HUDEP-2 (cell line): ENCODE results near the gene ALPG.

Source experiments
- DNase-seq, 76 experiments: peaks; one replicate each; lab custom pipeline; 2025; ENCODE audit not compliant: unreplicated experiment in 76 of 76; lab: John Stamatoyannopoulos, UW

ALPG gene

GRCh38 chr2:232456296-232457120 is 49.9 kb downstream of the ALPG start:
- DNase-seq: no peak

DNA sequence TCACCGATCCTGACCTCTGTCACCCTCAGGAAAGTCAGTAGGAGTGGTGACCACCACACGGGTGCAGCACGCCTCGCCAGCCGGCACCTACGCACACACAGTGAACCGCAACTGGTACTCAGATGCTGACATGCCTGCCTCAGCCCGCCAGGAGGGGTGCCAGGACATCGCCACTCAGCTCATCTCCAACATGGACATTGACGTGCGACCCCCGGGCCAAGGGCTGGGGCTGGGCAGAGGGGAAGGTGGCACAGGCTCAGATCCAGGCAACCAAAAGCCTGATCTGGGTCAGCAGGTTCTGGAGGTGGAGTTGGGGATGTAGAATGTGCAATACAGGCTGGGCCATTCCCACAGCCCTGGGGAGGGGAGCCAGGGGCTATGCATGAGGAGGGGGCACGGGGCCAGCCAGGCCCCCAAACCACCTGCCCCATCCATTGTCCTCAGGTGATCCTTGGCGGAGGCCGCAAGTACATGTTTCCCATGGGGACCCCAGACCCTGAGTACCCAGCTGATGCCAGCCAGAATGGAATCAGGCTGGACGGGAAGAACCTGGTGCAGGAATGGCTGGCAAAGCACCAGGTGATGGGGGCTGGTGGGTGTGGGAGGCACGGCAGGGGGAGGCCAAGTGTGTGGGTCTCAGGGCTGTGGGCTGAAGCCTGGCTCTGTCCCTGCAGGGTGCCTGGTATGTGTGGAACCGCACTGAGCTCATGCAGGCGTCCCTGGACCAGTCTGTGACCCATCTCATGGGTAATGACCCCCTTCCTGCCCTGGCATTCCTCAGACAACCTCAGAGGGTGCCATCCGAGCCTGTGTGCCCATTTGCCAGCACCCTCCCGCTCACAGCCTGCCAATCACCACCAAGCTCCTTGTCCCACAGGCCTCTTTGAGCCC is 50.7 kb downstream of the ALPG start:
- no peak for DNase-seq

DNA sequence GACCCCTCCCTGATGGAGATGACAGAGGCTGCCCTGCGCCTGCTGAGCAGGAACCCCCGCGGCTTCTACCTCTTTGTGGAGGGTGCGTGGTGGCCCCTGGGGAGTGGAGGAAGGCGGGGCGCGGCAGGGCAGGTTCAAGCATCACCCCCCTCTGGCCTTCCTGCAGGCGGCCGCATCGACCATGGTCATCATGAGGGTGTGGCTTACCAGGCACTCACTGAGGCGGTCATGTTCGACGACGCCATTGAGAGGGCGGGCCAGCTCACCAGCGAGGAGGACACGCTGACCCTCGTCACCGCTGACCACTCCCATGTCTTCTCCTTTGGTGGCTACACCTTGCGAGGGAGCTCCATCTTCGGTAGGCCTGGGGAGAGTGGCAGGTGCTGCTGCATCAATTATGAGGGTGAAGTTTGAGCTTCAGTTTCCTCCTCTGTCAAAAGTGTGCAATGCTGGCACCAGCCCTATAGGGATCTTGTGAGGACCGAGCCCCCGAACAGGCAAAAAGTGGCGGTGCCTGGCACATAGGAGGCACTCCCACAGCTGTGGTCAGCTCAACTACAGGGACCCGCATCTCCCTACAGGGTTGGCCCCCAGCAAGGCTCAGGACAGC is 51.5 kb downstream of the ALPG start:
- DNase-seq: no peak

GRCh38 chr2:232458661-232459418 is 52.2 kb downstream of the ALPG start:
- no peak for DNase-seq

- DNase-seq: no peak
Measured at GRCh38 chr2:232459419-232460035, 52.9 kb downstream of the ALPG start.

DNA sequence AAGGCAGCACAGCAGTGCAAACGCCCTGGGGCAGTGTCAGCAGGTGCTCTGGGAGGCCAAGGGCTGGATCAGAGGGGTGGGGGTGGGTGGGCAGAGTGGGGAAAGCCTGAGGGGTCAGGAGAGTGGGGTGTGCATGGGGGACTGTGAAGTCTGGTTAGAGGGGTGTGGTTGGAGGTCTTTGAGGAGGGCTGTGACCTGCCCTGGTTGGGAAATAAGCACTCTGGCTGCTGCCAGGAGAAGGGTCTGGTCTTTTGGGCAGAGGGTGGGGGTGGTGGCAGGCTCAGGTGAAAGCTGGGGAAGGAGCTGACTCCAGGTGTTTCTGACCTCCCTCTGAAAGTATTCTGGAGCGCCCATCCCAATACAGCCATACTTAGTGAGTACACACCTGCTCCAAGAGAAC is 53.5 kb downstream of the ALPG start:
- DNase-seq: no peak
